K562 (cell line): ENCODE data around the gene FAM222A. TPM values are rescaled to one million over a fixed set of nuclear protein-coding genes. Genes with fewer than 3 reads are reported as not detected.

Experiments used
- ATAC-seq: fragments of 200-7000 bp; cut with Tn5 transposase; 3 replicates; pipeline ENCODE4 v1.9.1; 2020; ENCODE audit warnings: moderate library complexity
- BruUV-seq: library from RNA; stranded (reverse); fragments of 400-500 nt; replicated peaks from 2 replicates; lab custom pipeline; 2021; lab: Mats Ljungman, UMichigan
- CTCF ChIA-PET: fragments of 300-600 bp; formaldehyde crosslinking; extraction: SDS; loops from one replicate; lab custom pipeline; 2021; ENCODE audit warnings: low intra/inter-chr PET ratio; lab: Yijun Ruan, JAX
- POLR2A ChIA-PET: fragments of 300-600, 350-650 bp; sonication (Branson Sonifier 250); formaldehyde crosslinking; extraction: SDS; loops from one replicate; lab custom pipeline; 2021; ENCODE audit warnings: antibody characterized with exemption, inconsistent platforms; lab: Yijun Ruan, JAX
- DNase-seq, 4 experiments: peaks; one replicate each; pipeline versions ENCODE4 v3.0.0 to v3.0.0-alpha.2; 2011 to 2018; ENCODE audit warnings: low spot score in 3 of 4, mixed read lengths in 3 of 4; ENCODE audit errors: extremely low read depth in 1 of 4
- FAIRE-seq: peaks from 2 replicates; lab custom pipeline; 2011; peaks lifted over from hg19 to GRCh38; lab: Jason Lieb, UNC
- H2AFZ ChIP-seq: 2 replicates; pipeline ENCODE4 v1.6.0; 2011; ENCODE audit warnings: low read depth, low read length, control low read depth, inconsistent platforms
- H3K27ac ChIP-seq: fragments of 200-600 bp; 3 replicates; pipeline ENCODE4 v1.8.0; 2011; ENCODE audit warnings: low read depth, mild to moderate bottlenecking, control low read depth, inconsistent platforms, low read length, moderate library complexity, mixed read lengths; ENCODE audit errors: extremely low read depth
- H3K27me3 ChIP-seq, 2 experiments: fragments of 300-600 bp in 1 of 2; 2 replicates in 1 of 2; 3 replicates in 1 of 2; pipeline versions ENCODE4 v1.6.0 to v1.8.0; 2011; ENCODE audit warnings: inconsistent platforms in 2 of 2, low read length in 2 of 2, mild to moderate bottlenecking in 1 of 2, mixed read lengths in 1 of 2, moderate library complexity in 1 of 2; ENCODE audit not compliant: control insufficient read depth in 2 of 2, insufficient read depth in 2 of 2
- H3K36me3 ChIP-seq: fragments of 300-600 bp; 3 replicates; pipeline ENCODE4 v1.8.0; 2011; ENCODE audit warnings: mild to moderate bottlenecking, low read length, inconsistent platforms; ENCODE audit not compliant: control insufficient read depth, insufficient read depth
- H3K4me1 ChIP-seq, 2 experiments: fragments of 200-600 bp in 1 of 2; replicated peaks in 1 of 2; 2 replicates in 1 of 2; 3 replicates in 1 of 2; pipeline versions ENCODE4 v1.5.1 to v1.8.0; 2011; ENCODE audit warnings: inconsistent platforms in 2 of 2, low read length in 2 of 2, mild to moderate bottlenecking in 1 of 2, mixed read lengths in 1 of 2, moderate library complexity in 1 of 2; ENCODE audit not compliant: control insufficient read depth in 2 of 2, insufficient read depth in 2 of 2
- H3K4me2 ChIP-seq: 2 replicates; pipeline ENCODE4 v1.6.1; 2011; ENCODE audit warnings: low read length, control low read depth, inconsistent platforms, mixed read lengths; ENCODE audit not compliant: insufficient read depth
- H3K4me3 ChIP-seq: fragments of 200-600 bp; sonication (generic), shearing (Covaris generic); 2 replicates; pipeline ENCODE4 v1.5.1; 2016; ENCODE audit warnings: control low read depth, inconsistent platforms
- H3K79me2 ChIP-seq: fragments of 200-600 bp; 3 replicates; pipeline ENCODE4 v1.8.0; 2011; ENCODE audit warnings: low read length, inconsistent platforms; ENCODE audit not compliant: control insufficient read depth, insufficient read depth
- H3K9ac ChIP-seq, 2 experiments: 2 replicates each; pipeline versions ENCODE4 v1.6.0 to v1.6.1; 2011; ENCODE audit warnings: low read depth in 2 of 2, low read length in 2 of 2, control low read depth in 1 of 2, inconsistent platforms in 1 of 2, mild to moderate bottlenecking in 1 of 2, mixed read lengths in 1 of 2; ENCODE audit not compliant: insufficient read depth in 1 of 2
- H3K9me1 ChIP-seq: one replicate; pipeline ENCODE4 v1.6.0; 2011; ENCODE audit warnings: inconsistent platforms, mild to moderate bottlenecking, low read length, moderate library complexity; ENCODE audit not compliant: control insufficient read depth, insufficient read depth
- H3K9me3 ChIP-seq: replicated peaks from 2 replicates; pipeline ENCODE4 v1.5.1; 2011; ENCODE audit warnings: low read depth, low read length, inconsistent platforms; ENCODE audit not compliant: control insufficient read depth, insufficient read depth
- H4K20me1 ChIP-seq: replicated peaks from 2 replicates; pipeline ENCODE4 v1.6.1; 2011; ENCODE audit warnings: low read length, inconsistent platforms, mixed read lengths; ENCODE audit not compliant: control insufficient read depth, insufficient read depth
- BMI1 ChIP-seq: fragments of 150-350 bp; IDR thresholded peaks from 2 replicates; pipeline ENCODE4 v1.6.1; 2014; ENCODE audit warnings: low read length
- EHMT2 ChIP-seq: fragments of 450-650 bp; IDR thresholded peaks from 2 replicates; pipeline ENCODE4 v1.6.1; 2018; ENCODE audit warnings: antibody characterized with exemption
- ETS2 ChIP-seq: IDR thresholded peaks from 2 replicates; pipeline ENCODE4 v1.6.1; 2016; ENCODE audit warnings: borderline replicate concordance, missing genetic modification characterization, mild to moderate bottlenecking, moderate library complexity, missing compliant biosample characterization; ENCODE audit not compliant: poor library complexity, severe bottlenecking
- FIP1L1 ChIP-seq: fragments of 200-400 bp; formaldehyde crosslinking; IDR thresholded peaks from 2 replicates; pipeline ENCODE4 v1.6.1; 2018; ENCODE audit warnings: mild to moderate bottlenecking, low read depth, low read length; ENCODE audit not compliant: poor library complexity, severe bottlenecking
- HCFC1 ChIP-seq: IDR thresholded peaks from 2 replicates; pipeline ENCODE4 v1.6.1; 2012; ENCODE audit warnings: low read depth, low read length, improper control_type of control experiment
- HDAC3 ChIP-seq: fragments of 450-650 bp; IDR thresholded peaks from 2 replicates; pipeline ENCODE4 v1.6.1; 2018; ENCODE audit warnings: borderline replicate concordance, mild to moderate bottlenecking, moderate library complexity; ENCODE audit not compliant: partially characterized antibody
- MCM3 ChIP-seq: fragments of 450-650 bp; IDR thresholded peaks from 2 replicates; pipeline ENCODE4 v1.6.1; 2016
- RNF2 ChIP-seq: sonication (generic); IDR thresholded peaks from 2 replicates; pipeline ENCODE4 v1.6.1; 2016
- SRSF7 ChIP-seq: fragments of 200-400 bp; formaldehyde crosslinking; optimal IDR thresholded peaks from 2 replicates; pipeline ENCODE3; 2017; ENCODE audit warnings: mild to moderate bottlenecking, low read depth, low read length
- TAF15 ChIP-seq: fragments of 200-400 bp; formaldehyde crosslinking; IDR thresholded peaks from 2 replicates; pipeline ENCODE4 v1.6.1; 2017; ENCODE audit warnings: mild to moderate bottlenecking, low read depth, low read length, moderate library complexity
- TAL1 ChIP-seq: fragments of 450-650 bp; IDR thresholded peaks from 2 replicates; pipeline ENCODE4 v1.6.1; 2016; ENCODE audit warnings: mild to moderate bottlenecking
- TGIF2 ChIP-seq: sonication (generic); formaldehyde crosslinking; IDR thresholded peaks from 2 replicates; pipeline ENCODE4 v1.8.1; 2022; ENCODE audit warnings: mild to moderate bottlenecking, missing genetic modification reagents, moderate library complexity
- TRIM28 ChIP-seq: fragments of 450-650 bp; IDR thresholded peaks from 2 replicates; pipeline ENCODE4 v1.6.1; 2017
- ZNF324 ChIP-seq: fragments of 250-450 bp; sonication (Bioruptor Pico); IDR thresholded peaks from 2 replicates; pipeline ENCODE4 v1.4.0; 2020; ENCODE audit warnings: mild to moderate bottlenecking
- ZNF436 ChIP-seq: fragments of 250-450, 450-650 bp; sonication (Bioruptor Pico); formaldehyde crosslinking; IDR thresholded peaks from 2 replicates; pipeline ENCODE4 v1.7.0; 2020; ENCODE audit warnings: mild to moderate bottlenecking
- WGBS: fragments of 100-300 bp; shearing (Covaris generic); methylation state at CpG from one replicate; pipeline ENCODE4 v1.1.6; 2016; ENCODE audit warnings: low coverage, mixed read lengths; ENCODE audit not compliant: insufficient coverage; ENCODE audit errors: missing lambda C conversion rate; 5-methylcytosine and 5-hydroxymethylcytosine counted together
- in situ Hi-C: fragments of 300-500 bp; cut with MboI; formaldehyde crosslinking; loops from 4 replicates; pipeline ENCODE4 v1.15.0; 2018; ENCODE audit warnings: inconsistent platforms, mixed read lengths
- intact Hi-C: fragments of 100-400 bp; cut with micrococcal nuclease; formaldehyde crosslinking; loops from 2 replicates; pipeline ENCODE4 v1.14.2; 2022
- polyA plus RNA-seq, 8 experiments: library from polyadenylated mRNA; depleted of rRNA in 4 of 8; stranded (reverse) in 5 of 8; unstranded in 3 of 8; fragments of >200 nt; fragmentation: Nextera tagmentation in 2 of 8; fragmentation: Illumina TruSeq in 1 of 8; extraction: Ambion mirVana in 2 of 8; extraction: Trizol in 1 of 8; gene quantifications; 2 replicates each; pipeline versions ENCODE4 v1.2.1 to v1.2.3, GENCODE V29; 2011 to 2014; ENCODE audit warnings: inconsistent platforms in 1 of 8, missing spikeins in 1 of 8
- total RNA-seq, 7 experiments: library from RNA; depleted of rRNA in 6 of 7; stranded (reverse); fragments of >200 nt in 6 of 7; fragmentation: Illumina TruSeq in 2 of 7; extraction: Trizol in 2 of 7; gene quantifications; 2 replicates each; pipeline versions ENCODE4 v1.2.1 to v1.2.3, GENCODE V29; 2011 to 2021; ENCODE audit warnings: low replicate concordance in 1 of 7
- TF ChIP-seq, protein P1 (sequence below): fragments of 450-650 bp; IDR thresholded peaks from one replicate; pipeline ENCODE4 v1.6.1; 2018; ENCODE audit warnings: mild to moderate bottlenecking, moderate library complexity; ENCODE audit not compliant: partially characterized antibody
- TF ChIP-seq, protein P2 (sequence below): fragments of 250-450 bp; sonication (Bioruptor Pico); IDR thresholded peaks from 2 replicates; pipeline ENCODE4 v1.8.0; 2022; ENCODE audit warnings: moderate library complexity, mild to moderate bottlenecking, inconsistent platforms
- TF ChIP-seq, protein P3 (sequence below): sonication (generic); formaldehyde crosslinking; IDR thresholded peaks from 2 replicates; pipeline ENCODE4 v1.8.1; 2022; ENCODE audit warnings: missing genetic modification reagents
- TF ChIP-seq, protein P4 (sequence below): fragments of 250-450 bp; sonication (Bioruptor Pico); IDR thresholded peaks from 2 replicates; pipeline ENCODE4 v1.4.0; 2020
- TF ChIP-seq, protein P5 (sequence below): sonication (generic); formaldehyde crosslinking; IDR thresholded peaks from 2 replicates; pipeline ENCODE4 v1.8.1; 2023; ENCODE audit warnings: mild to moderate bottlenecking, missing genetic modification reagents, moderate library complexity

Gene FAM222A
- total and polyA plus RNA-seq, 9 of the 15 experiments (the other 6 are each of a cell fraction or from before 2014, with no cell fraction given), result 0.03 to 0.36 (median 0.12) TPM; not detected in 1

DNA sequence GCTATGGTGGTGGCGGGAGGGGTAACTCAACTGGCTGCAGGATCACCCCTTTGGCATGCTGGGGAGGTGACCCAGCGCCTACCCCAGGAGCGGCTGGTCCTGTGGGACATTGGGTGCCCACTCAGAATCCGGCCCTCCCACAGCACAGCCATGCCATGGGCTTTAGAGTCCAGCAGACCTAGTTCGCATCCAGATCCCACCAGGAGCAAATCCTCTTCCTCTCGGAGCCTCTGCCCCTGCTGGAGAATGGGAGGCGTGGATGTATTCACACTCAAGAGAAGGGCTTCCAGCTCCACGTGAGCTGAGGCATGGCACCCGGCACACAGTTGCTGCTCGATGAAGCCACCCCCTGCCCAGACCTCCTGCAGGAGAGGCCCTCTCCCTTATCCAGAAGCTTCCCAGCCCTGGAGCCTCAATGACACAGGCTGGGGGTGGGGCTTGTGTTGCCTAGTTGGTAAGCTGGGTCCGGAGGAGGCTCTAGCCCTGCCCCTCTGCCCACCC is 17.7 kb downstream of the FAM222A start:
- no peak for TF ChIP-seq HDAC3
- TF ChIP-seq EHMT2, result no peak
- no peak for TF ChIP-seq BMI1
- TF ChIP-seq ZNF436 (CRISPR knock-in tag), result no peak
- TF ChIP-seq TAF15, result no peak
- TF ChIP-seq, protein P1, sequence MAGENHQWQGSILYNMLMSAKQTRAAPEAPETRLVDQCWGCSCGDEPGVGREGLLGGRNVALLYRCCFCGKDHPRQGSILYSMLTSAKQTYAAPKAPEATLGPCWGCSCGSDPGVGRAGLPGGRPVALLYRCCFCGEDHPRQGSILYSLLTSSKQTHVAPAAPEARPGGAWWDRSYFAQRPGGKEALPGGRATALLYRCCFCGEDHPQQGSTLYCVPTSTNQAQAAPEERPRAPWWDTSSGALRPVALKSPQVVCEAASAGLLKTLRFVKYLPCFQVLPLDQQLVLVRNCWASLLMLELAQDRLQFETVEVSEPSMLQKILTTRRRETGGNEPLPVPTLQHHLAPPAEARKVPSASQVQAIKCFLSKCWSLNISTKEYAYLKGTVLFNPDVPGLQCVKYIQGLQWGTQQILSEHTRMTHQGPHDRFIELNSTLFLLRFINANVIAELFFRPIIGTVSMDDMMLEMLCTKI, result no peak
- TF ChIP-seq SRSF7, result no peak
- TF ChIP-seq RNF2, result no peak
- no peak for TF ChIP-seq FIP1L1
- no peak for TF ChIP-seq HCFC1
- TF ChIP-seq, protein P2, sequence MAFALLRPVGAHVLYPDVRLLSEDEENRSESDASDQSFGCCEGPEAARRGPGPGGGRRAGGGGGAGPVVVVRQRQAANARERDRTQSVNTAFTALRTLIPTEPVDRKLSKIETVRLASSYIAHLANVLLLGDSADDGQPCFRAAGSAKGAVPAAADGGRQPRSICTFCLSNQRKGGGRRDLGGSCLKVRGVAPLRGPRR (CRISPR knock-in tag), result no peak
- no peak for TF ChIP-seq TAL1
- TF ChIP-seq, protein P3, sequence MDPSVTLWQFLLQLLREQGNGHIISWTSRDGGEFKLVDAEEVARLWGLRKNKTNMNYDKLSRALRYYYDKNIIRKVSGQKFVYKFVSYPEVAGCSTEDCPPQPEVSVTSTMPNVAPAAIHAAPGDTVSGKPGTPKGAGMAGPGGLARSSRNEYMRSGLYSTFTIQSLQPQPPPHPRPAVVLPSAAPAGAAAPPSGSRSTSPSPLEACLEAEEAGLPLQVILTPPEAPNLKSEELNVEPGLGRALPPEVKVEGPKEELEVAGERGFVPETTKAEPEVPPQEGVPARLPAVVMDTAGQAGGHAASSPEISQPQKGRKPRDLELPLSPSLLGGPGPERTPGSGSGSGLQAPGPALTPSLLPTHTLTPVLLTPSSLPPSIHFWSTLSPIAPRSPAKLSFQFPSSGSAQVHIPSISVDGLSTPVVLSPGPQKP, result no peak
- TF ChIP-seq TGIF2 (CRISPR knock-in tag), result no peak
- TF ChIP-seq, protein P4, sequence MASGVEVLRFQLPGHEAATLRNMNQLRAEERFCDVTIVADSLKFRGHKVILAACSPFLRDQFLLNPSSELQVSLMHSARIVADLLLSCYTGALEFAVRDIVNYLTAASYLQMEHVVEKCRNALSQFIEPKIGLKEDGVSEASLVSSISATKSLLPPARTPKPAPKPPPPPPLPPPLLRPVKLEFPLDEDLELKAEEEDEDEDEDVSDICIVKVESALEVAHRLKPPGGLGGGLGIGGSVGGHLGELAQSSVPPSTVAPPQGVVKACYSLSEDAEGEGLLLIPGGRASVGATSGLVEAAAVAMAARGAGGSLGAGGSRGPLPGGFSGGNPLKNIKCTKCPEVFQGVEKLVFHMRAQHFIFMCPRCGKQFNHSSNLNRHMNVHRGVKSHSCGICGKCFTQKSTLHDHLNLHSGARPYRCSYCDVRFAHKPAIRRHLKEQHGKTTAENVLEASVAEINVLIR (CRISPR knock-in tag), result no peak
- no peak for TF ChIP-seq TRIM28
- TF ChIP-seq MCM3, result no peak
- TF ChIP-seq, protein P5, sequence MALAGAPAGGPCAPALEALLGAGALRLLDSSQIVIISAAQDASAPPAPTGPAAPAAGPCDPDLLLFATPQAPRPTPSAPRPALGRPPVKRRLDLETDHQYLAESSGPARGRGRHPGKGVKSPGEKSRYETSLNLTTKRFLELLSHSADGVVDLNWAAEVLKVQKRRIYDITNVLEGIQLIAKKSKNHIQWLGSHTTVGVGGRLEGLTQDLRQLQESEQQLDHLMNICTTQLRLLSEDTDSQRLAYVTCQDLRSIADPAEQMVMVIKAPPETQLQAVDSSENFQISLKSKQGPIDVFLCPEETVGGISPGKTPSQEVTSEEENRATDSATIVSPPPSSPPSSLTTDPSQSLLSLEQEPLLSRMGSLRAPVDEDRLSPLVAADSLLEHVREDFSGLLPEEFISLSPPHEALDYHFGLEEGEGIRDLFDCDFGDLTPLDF (CRISPR knock-in tag), result no peak
- TF ChIP-seq ETS2, result no peak
- TF ChIP-seq ZNF324 (CRISPR knock-in tag), result no peak
- in situ Hi-C loops (no loop called here), intact Hi-C loops (no loop called here)
- Histone ChIP-seq H3K27me3 (peaks cover 29 to 95% of the 10 kb centered on the region in 2 experiments), H3K4me1 (no peaks in the 10 kb centered on the region), H3K4me2 (no peak overlapping the region), H3K9me1 (no peaks in the 10 kb centered on the region), H3K9me3 (no peaks in the 10 kb centered on the region), H3K9ac (no peak overlapping the region), H3K27ac (no peak overlapping the region), H2AFZ (no peak overlapping the region), H3K4me3 (no peak overlapping the region), H3K36me3 (no peaks in the 10 kb centered on the region), H4K20me1 (peaks cover 30% of the 10 kb centered on the region), H3K79me2 (no peaks in the 10 kb centered on the region)
- 4% methylated on average over 9 of the region's 11 CpGs for WGBS
- DNase-seq, result no peak
- POLR2A ChIA-PET, result no interaction called here
- BruUV-seq, result no TSS peak
- CTCF ChIA-PET, result no interaction called here
- no peak for ATAC-seq
- no peak for FAIRE-seq
